HepG2 (cell line): ENCODE data around the gene ZFR. TPM values are rescaled to one million over a fixed set of nuclear protein-coding genes. Genes with fewer than 3 reads are reported as not detected.
A peak's percentile ranks its signal among the peaks of the same experiment; 100 is the strongest.

Experiments used
- ESRRA ChIP-seq: sonication (generic); formaldehyde crosslinking; IDR thresholded peaks from 2 replicates; pipeline ENCODE4 v1.5.1; 2020; ENCODE audit warnings: mild to moderate bottlenecking, low read depth, missing genetic modification reagents
- FOXP4 ChIP-seq: sonication (generic); formaldehyde crosslinking; IDR thresholded peaks from 2 replicates; pipeline ENCODE4 v1.4.0; 2020; ENCODE audit warnings: missing genetic modification reagents
- KLF16 ChIP-seq, 2 experiments: sonication (generic) in 1 of 2; formaldehyde crosslinking in 1 of 2; IDR thresholded peaks; 2 replicates each; pipeline versions ENCODE4 v1.6.1 to v1.8.0; 2016 to 2023; ENCODE audit warnings: missing genetic modification reagents in 2 of 2, missing compliant biosample characterization in 1 of 2
- LCORL ChIP-seq, 2 experiments: fragments of 450-650 bp in 1 of 2; sonication (generic) in 1 of 2; formaldehyde crosslinking in 1 of 2; IDR thresholded peaks; 2 replicates each; pipeline versions ENCODE4 v1.5.0 to v1.6.1; 2017 to 2020; ENCODE audit warnings: antibody characterized with exemption in 1 of 2, missing genetic modification reagents in 1 of 2
- NCOA1 ChIP-seq: sonication (generic); formaldehyde crosslinking; IDR thresholded peaks from 2 replicates; pipeline ENCODE4 v1.9.0; 2021; ENCODE audit warnings: missing genetic modification reagents
- NR2F2 ChIP-seq: IDR thresholded peaks from 2 replicates; pipeline ENCODE4 v1.6.1; 2012; ENCODE audit warnings: low read depth, inconsistent platforms, borderline replicate concordance
- PAXIP1 ChIP-seq: sonication (generic); formaldehyde crosslinking; conservative IDR thresholded peaks from 2 replicates; pipeline ENCODE4 v1.4.0; 2020; ENCODE audit warnings: mild to moderate bottlenecking, missing genetic modification reagents, moderate library complexity
- PHF21A ChIP-seq: sonication (generic); formaldehyde crosslinking; IDR thresholded peaks from 2 replicates; pipeline ENCODE4 v1.5.0; 2020; ENCODE audit warnings: mild to moderate bottlenecking, missing genetic modification reagents
- POGZ ChIP-seq: sonication (generic); formaldehyde crosslinking; IDR thresholded peaks from 2 replicates; pipeline ENCODE4 v1.4.0; 2020; ENCODE audit warnings: mild to moderate bottlenecking, missing genetic modification reagents
- SMAD3 ChIP-seq: sonication (generic); formaldehyde crosslinking; IDR thresholded peaks from 2 replicates; pipeline ENCODE4 v1.4.0; 2020; ENCODE audit warnings: missing genetic modification reagents
- TCF7L2 ChIP-seq: IDR thresholded peaks from 2 replicates; pipeline ENCODE4 v1.6.1; 2011; ENCODE audit warnings: mild to moderate bottlenecking, low read depth, low read length, moderate library complexity
- ZC3H4 ChIP-seq: sonication (generic); formaldehyde crosslinking; IDR thresholded peaks from 2 replicates; pipeline ENCODE4 v1.4.0; 2020; ENCODE audit warnings: missing genetic modification reagents, borderline replicate concordance
- ZNF280D ChIP-seq: sonication (generic); formaldehyde crosslinking; IDR thresholded peaks from 2 replicates; pipeline ENCODE4 v1.5.1; 2020; ENCODE audit warnings: mild to moderate bottlenecking, missing genetic modification reagents
- ZNF501 ChIP-seq: sonication (generic); formaldehyde crosslinking; IDR thresholded peaks from 2 replicates; pipeline ENCODE4 v1.5.1; 2020; ENCODE audit warnings: mild to moderate bottlenecking, moderate library complexity, missing genetic modification reagents
- ZNF607 ChIP-seq: sonication (generic); formaldehyde crosslinking; IDR thresholded peaks from 2 replicates; pipeline ENCODE4 v1.5.1; 2020; ENCODE audit warnings: missing genetic modification reagents, mild to moderate bottlenecking, borderline replicate concordance
- ZNF710 ChIP-seq: sonication (generic); formaldehyde crosslinking; IDR thresholded peaks from 2 replicates; pipeline ENCODE4 v1.5.0; 2020; ENCODE audit warnings: mild to moderate bottlenecking, missing genetic modification reagents, borderline replicate concordance
- polyA plus RNA-seq, 8 experiments: library from polyadenylated mRNA; depleted of rRNA in 3 of 8; stranded (reverse) in 7 of 8; unstranded in 1 of 8; fragments of >200 nt; fragmentation: Illumina TruSeq in 4 of 8; extraction: Trizol in 4 of 8; gene quantifications; 2 replicates each; pipeline versions ENCODE4 v1.2.1 to v1.2.3, GENCODE V29; 2011 to 2016; ENCODE audit warnings: low read depth in 4 of 8, missing spikeins in 1 of 8, mixed read lengths in 1 of 8; ENCODE audit not compliant: insufficient read depth in 1 of 8
- total RNA-seq, 5 experiments: library from RNA; depleted of rRNA; stranded (reverse); fragments of >200 nt; fragmentation: Illumina TruSeq; extraction: Trizol; gene quantifications; 2 replicates each; pipeline ENCODE4 v1.2.3, GENCODE V29; 2016; ENCODE audit warnings: low read depth in 1 of 5

The ZFR gene
- total and polyA plus RNA-seq, 2 of the 13 experiments (the other 11 are each of a cell fraction or from before 2014, with no cell fraction given): 89.0 to 92.8 TPM

- peak in 1 of 2 experiments; percentile 21; a peak in 1 of 4 replicates for TF ChIP-seq KLF16 (CRISPR knock-in tag; IDR thresholded peaks at IDR 0.05)
- no peak for TF ChIP-seq ZC3H4 (CRISPR knock-in tag)
- TF ChIP-seq ZNF710 (CRISPR knock-in tag): 0 out of 2 replicates have a peak, but pooled peaks have one; percentile 21
- no peak for TF ChIP-seq LCORL (IDR thresholded peaks at IDR 0.05)
- TF ChIP-seq LCORL (CRISPR knock-in tag; IDR thresholded peaks at IDR 0.05): peak; percentile 68
- TF ChIP-seq FOXP4 (CRISPR knock-in tag): peak; percentile 51; the same call in 1 of the 2 replicates
- TF ChIP-seq POGZ (CRISPR knock-in tag): peak; percentile 58
- peak; percentile 57; the same call in 1 of the 2 replicates for TF ChIP-seq NR2F2
- TF ChIP-seq ZNF280D (CRISPR knock-in tag): 0 out of 2 replicates have a peak, but pooled peaks have one; percentile 23
- peak; percentile 50; the same call in 1 of the 2 replicates for TF ChIP-seq PHF21A (CRISPR knock-in tag)
- TF ChIP-seq PAXIP1: peak; percentile 83
- TF ChIP-seq TCF7L2: peak; percentile 48; the same call in 1 of the 2 replicates
- no peak for TF ChIP-seq ZNF607
- TF ChIP-seq SMAD3: 0 out of 2 replicates have a peak, but pooled peaks have one; percentile 44
- TF ChIP-seq ZNF501 (CRISPR knock-in tag): peak; percentile 59
- TF ChIP-seq NCOA1 (CRISPR knock-in tag): 0 out of 2 replicates have a peak, but pooled peaks have one; percentile 17
- peak; percentile 88; the same call in 1 of the 2 replicates for TF ChIP-seq ESRRA (CRISPR knock-in tag)
Observed at GRCh38 chr5:32331217-32331934, 113.2 kb downstream of the ZFR start (continued).
